Keratinocyte (primary cell): Measurements from ENCODE around the gene MFSD1.

ENCODE experiments used
- CTCF ChIP-seq, 3 experiments: IDR thresholded peaks in 1 of 3; conservative IDR thresholded peaks in 1 of 3; optimal IDR thresholded peaks in 1 of 3; 2 replicates in 2 of 3; 3 replicates in 1 of 3; pipeline versions ENCODE3 to v1.5.1; 2011; ENCODE audit warnings: low read length in 3 of 3, mild to moderate bottlenecking in 3 of 3, moderate library complexity in 2 of 3, control low read depth in 1 of 3, inconsistent platforms in 1 of 3; ENCODE audit not compliant: insufficient read depth in 2 of 3; ENCODE audit errors: extremely low read depth in 1 of 3
- EZH2 ChIP-seq: IDR thresholded peaks from one replicate; pipeline ENCODE4 v1.6.1; 2012; ENCODE audit warnings: inconsistent platforms, mild to moderate bottlenecking, low read length, moderate library complexity

DNA sequence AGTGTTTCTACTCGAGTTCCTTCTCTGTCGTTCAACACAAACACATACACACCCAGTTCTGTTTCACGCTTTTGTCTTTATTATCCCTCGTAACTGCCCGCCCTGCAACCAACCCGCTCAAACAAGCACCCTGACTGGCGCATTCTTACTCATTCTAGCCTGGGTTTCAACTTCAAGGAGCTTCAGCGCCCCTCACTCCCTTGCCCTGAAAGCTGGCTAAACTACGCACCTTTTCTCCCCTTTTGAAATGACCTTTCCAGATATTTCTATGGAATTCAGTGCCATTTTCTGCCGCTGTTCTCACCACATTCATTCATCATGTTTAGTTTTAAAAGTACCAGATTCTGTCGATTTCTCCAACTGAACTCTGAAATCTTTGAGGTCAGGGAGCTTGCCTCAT lies 653 bp upstream of the MFSD1 start:
- TF ChIP-seq CTCF (optimal IDR thresholded peaks at IDR 0.05 in 1 of 3, IDR thresholded peaks at IDR 0.05 in 1 of 3, conservative IDR thresholded peaks at IDR 0.05 in 1 of 3; ENCODE audit: extremely low read depth in 1 of 3, insufficient read depth in 2 of 3, low read length in 3 of 3) (no peak), EZH2 (no peak)
